Brain microvascular endothelial cell (primary cell): ENCODE measurements around the gene SH3GL1.

Experiments used
- DNase-seq: peaks from one replicate; pipeline ENCODE4 v3.0.0-alpha.2; 2020
- H3K27ac ChIP-seq: fragments of 250-450 bp; sonication (Bioruptor Pico); 2 replicates; pipeline ENCODE4 v1.5.1; 2020; ENCODE audit warnings: mild to moderate bottlenecking, moderate library complexity
- H3K27me3 ChIP-seq: fragments of 250-450 bp; sonication (Bioruptor Pico); replicated peaks from 2 replicates; pipeline ENCODE4 v1.5.1; 2020; ENCODE audit warnings: mild to moderate bottlenecking
- H3K36me3 ChIP-seq: fragments of 250-450 bp; sonication (Bioruptor Pico); replicated peaks from 2 replicates; pipeline ENCODE4 v1.5.1; 2020; ENCODE audit warnings: mild to moderate bottlenecking
- H3K4me3 ChIP-seq: 2 replicates; pipeline ENCODE4 v1.5.1; 2011; ENCODE audit warnings: low read depth, mild to moderate bottlenecking, control low read depth, low read length, moderate library complexity
- in situ Hi-C: cut with HindIII; loops from 2 replicates; pipeline ENCODE4 v1.10.0; 2017; ENCODE audit warnings: low sequenced_read_pairs, low pct_ligation_motif_present
- TF ChIP-seq, protein P1 (sequence below): IDR thresholded peaks from 2 replicates; pipeline ENCODE4 v1.5.1; 2011; ENCODE audit warnings: low read depth, mild to moderate bottlenecking, moderate library complexity, low read length, control low read depth, inconsistent platforms; ENCODE audit errors: missing control alignments

SH3GL1 gene

DNA sequence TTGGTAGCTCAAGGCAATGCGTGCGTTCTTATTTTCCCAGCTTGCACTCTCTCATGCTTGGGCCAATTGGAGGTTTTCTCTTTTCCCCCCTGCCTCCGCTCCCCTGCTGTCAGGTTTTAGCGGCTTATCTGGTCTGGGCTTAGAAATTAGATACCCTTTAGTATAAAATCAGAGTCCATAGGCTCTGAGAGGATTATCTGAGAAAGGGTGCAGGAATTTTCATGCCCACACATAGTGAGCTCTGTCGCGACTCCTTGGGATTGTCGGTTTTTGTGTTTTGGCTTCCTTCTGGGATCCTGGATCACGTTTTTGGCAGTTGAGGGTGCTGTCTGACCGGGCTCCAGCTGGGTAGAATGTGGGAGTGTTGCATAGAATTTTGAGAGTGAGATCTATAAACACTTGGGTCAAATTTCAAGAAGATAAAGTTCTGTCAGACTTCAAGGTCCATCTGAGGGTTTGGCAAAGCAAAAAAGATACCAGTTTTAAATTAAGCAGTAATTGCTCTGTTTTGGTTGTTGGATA, 14.5 kb upstream of the SH3GL1 start:
- DNase-seq, result no peak
- in situ Hi-C loops, result no loop called here
- Histone ChIP-seq H3K27me3 (no peaks in the 10 kb centered on the region), H3K27ac (no peak overlapping the region), H3K36me3 (no peaks in the 10 kb centered on the region), H3K4me3 (no peak overlapping the region)
- TF ChIP-seq, protein P1, sequence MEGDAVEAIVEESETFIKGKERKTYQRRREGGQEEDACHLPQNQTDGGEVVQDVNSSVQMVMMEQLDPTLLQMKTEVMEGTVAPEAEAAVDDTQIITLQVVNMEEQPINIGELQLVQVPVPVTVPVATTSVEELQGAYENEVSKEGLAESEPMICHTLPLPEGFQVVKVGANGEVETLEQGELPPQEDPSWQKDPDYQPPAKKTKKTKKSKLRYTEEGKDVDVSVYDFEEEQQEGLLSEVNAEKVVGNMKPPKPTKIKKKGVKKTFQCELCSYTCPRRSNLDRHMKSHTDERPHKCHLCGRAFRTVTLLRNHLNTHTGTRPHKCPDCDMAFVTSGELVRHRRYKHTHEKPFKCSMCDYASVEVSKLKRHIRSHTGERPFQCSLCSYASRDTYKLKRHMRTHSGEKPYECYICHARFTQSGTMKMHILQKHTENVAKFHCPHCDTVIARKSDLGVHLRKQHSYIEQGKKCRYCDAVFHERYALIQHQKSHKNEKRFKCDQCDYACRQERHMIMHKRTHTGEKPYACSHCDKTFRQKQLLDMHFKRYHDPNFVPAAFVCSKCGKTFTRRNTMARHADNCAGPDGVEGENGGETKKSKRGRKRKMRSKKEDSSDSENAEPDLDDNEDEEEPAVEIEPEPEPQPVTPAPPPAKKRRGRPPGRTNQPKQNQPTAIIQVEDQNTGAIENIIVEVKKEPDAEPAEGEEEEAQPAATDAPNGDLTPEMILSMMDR, result no peak

GRCh38 chr19:4414144-4414799, 13.9 kb upstream of the SH3GL1 start:
- H3K27ac ChIP-seq, result no peak overlapping the region
- H3K36me3 ChIP-seq, result no peaks in the 10 kb centered on the region
- no peak overlapping the region for H3K4me3 ChIP-seq
- in situ Hi-C loops, result no loop called here
- no peak for DNase-seq
- H3K27me3 ChIP-seq, result no peaks in the 10 kb centered on the region
- TF ChIP-seq, protein P1, result no peak

GRCh38 chr19:4413588-4413987, 13.2 kb upstream of the SH3GL1 start:
- in situ Hi-C loops, result no loop called here
- no peak for DNase-seq
- Histone ChIP-seq H3K36me3 (no peaks in the 10 kb centered on the region), H3K4me3 (no peak overlapping the region), H3K27ac (no peak overlapping the region), H3K27me3 (no peaks in the 10 kb centered on the region)
- TF ChIP-seq, protein P1, result no peak

DNA sequence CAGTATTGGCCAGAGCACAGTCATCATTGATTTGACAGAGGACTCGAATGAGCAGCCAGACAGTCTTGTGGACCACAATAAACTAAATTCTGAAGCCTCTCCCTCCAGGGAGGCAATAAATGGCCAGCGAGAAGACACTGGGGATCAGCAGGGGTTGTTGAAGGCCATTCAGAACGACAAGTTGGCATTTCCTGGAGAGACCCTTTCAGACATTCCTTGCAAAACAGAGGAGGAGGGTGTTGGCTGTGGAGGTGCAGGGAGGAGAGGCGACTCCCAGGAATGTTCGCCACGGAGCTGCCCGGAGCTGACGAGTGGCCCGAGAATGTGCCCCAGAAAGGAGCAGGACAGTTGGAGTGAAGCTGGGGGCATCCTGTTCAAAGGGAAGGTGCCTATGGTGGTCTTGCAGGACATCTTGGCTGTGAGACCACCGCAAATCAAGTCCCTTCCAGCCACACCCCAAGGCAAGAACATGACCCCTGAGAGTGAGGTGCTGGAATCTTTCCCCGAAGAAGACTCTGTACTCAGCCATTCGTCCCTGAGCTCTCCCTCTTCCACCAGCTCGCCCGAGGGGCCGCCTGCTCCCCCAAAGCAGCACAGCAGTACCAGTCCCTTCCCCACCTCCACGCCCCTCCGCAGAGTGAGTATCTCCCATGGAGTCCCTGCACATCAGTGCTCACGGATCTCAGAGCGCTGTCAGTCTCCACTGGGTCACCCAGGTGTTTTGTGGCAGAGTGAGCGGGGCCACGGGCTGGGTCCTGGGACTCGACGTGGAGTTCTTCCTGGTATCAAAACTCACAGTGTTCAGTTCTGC, 9.0 kb upstream of the SH3GL1 start:
- in situ Hi-C loops, result no loop called here
- DNase-seq, result no peak
- no peaks in the 10 kb centered on the region for H3K36me3 ChIP-seq
- H3K27me3 ChIP-seq, result no peaks in the 10 kb centered on the region
- no peak overlapping the region for H3K27ac ChIP-seq
- TF ChIP-seq, protein P1, result no peak
- H3K4me3 ChIP-seq, result no peak overlapping the region

GRCh38 chr19:4406626-4407025, 6.3 kb upstream of the SH3GL1 start:
- in situ Hi-C loops, result no loop called here
- TF ChIP-seq, protein P1, result no peak

More at GRCh38 chr19:4406626-4407025, 6.3 kb upstream of the SH3GL1 start:
- no peak overlapping the region for H3K4me3 ChIP-seq
- no peaks in the 10 kb centered on the region for H3K27me3 ChIP-seq
- DNase-seq, result no peak
- H3K36me3 ChIP-seq, result no peaks in the 10 kb centered on the region
- no peak overlapping the region for H3K27ac ChIP-seq
